GM18951 (cell line): ENCODE results near the gene PPP2R5E.
"Not testable (repeated sequence)": the region's sequence is repeated elsewhere in the genome, so short reads cannot be mapped to it uniquely, and the experiment has no call there.

ENCODE experiments used
- POLR2A ChIP-seq: IDR thresholded peaks from 4 replicates; pipeline ENCODE4 v1.6.1; 2011; ENCODE audit warnings: mild to moderate bottlenecking; ENCODE audit not compliant: insufficient read length, insufficient read depth; ENCODE audit errors: extremely low read depth
- in situ Hi-C: fragments of 300-500 bp; cut with MboI; formaldehyde crosslinking; loops from one replicate; pipeline ENCODE4 v1.12.0; 2022; ENCODE audit warnings: low sequenced_read_pairs, mixed read lengths, inconsistent platforms; ENCODE audit not compliant: unreplicated experiment

The PPP2R5E gene

DNA sequence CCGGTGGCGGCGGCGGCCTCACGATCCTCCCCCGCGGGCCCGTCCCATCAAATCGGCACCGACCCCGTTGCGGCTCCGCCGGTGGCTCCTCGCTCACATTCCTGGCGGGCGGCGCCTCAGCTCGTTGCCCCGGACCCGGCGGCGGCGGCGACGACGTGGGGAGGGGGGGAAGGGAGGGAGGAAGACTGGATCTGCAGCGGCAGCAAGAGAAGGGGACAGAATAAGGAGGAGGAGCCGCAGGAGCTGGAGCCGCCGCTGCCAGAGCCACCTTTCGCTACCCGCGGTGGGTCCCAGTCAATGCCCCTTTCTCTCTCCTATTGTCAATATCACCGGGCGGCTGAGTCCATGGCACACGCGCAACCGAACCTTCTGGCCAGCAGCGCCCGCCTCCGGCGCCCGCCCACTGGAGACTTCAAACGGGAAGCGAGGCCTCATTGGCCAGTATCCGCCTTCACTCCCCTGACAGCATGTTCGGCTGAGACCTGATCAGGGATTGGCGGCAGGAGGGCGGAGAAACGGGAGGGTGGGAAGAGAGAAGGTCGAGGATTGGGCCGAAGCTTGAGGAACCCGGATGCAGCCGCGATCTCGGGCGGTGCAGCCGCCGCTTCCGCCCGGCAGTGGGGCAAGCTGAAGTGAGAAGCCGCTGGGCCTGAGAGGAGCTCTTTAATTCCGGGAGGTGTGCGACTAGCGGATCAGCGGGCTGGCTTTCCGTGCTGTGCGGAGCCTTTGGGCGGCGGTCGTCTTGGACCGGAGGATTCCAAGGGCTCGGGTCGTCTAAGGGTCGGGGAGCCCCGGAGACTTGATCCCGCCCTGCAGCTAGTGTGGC, at the start of gene PPP2R5E:
TSS of gene PPP2R5E (minus strand) at position 378 of the 826 bp plus-strand sequence. CDS start 3,692 bp downstream, outside the sequence.
- peak; percentile 96 for TF ChIP-seq POLR2A
- in situ Hi-C loops: no loop called here

DNA sequence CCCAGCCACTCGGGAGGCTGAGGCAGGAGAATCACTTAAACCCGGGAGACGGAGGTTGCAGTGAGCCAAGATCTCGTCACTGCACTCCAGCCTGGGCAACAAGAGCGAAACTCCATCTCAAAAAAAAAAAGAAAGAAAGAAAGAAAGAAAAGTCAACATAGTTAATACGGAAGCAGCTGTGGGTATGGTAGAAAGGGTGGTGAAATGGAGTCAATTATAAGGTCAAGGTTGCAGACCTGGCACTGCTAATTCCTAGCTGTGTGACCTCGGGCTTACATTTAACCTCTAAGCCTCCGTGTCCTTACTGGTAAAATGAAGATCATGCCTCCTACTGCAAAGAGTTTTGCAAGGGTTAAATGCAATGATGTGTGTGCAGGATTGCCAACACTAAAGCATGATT, 39.9 kb upstream of the PPP2R5E start:
- in situ Hi-C loops: not testable (repeated sequence)

DNA sequence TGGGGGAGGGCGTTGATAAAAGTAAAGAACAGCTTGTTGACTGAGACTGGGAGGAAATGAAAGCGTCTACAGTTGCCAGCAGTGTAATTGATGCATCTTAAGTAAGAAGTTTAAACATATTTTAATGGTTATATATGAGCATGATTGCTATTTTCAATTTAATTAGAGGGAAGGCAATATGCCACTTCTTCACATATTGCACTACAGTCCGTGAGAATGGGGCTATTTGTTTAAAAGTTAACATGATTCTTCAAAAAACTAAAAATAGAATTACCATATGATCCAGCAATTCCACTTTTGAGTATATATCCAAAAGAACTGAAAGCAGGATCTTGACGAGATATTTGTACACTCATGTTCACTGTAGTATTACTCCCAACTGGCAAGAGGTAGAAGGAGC, 38.3 kb upstream of the PPP2R5E start:
- TF ChIP-seq POLR2A: no peak

DNA sequence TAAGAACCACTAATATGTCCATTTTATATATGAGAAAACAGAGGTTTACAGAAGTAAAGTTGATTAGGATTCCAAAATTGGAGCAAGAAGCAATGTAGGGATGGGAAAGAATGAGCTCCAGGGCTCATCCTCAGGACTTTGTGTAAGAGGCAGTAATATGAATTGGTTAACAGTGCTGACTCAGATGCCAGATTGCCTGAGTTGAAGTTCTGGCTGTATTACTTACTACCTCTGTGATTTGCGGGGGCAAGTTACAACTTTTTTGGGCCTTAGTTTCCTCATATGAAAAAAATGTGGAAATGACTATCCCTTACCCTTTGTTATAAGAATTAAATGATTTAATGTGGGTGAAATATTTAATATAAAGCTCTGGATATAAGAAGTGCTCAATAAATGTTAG, 35.1 kb upstream of the PPP2R5E start:
- in situ Hi-C loops: no loop called here
- no peak for TF ChIP-seq POLR2A

More for the DNA sequence above, 38.3 kb upstream of the PPP2R5E start:
- in situ Hi-C loops: no loop called here

DNA sequence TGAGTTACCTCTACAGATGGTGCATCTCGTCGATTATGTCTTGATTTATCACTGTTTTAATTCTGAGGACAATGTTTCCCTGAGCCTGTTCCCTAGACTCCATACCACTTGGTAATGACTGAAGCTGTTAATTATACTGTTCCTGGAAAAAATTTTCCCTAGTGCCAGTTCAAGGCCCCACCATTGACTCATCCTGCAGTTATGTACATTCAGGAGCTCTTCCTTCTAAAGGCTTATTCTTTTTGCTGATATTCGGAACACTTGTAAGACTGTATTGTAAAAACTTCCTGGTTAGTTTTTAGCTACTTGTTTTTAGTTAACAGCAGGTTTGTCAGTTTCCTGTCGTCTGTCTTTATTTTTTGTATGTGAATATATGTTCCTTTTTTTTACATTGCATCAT, 30.4 kb upstream of the PPP2R5E start:
- no peak for TF ChIP-seq POLR2A
- in situ Hi-C loops: no loop called here

DNA sequence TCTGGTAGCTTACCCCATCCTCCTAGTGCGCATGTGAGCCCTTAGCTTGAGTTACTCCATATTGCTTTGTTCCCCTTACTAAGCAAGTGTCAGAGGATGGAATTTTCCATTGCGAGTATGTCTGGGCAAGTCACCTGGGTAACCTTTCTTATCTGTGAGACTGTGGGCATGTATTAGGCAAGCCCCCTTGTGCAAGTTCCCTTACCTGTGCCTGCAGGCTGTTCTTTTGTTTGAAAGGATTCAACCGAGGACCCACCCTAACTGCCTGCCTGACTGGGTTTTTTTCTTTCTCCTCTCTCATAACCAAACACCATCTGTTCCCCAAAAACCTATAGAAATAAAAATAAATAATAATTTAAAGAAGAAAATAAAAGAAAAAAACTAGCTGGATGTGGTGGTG, 22.3 kb upstream of the PPP2R5E start:
- no peak for TF ChIP-seq POLR2A
- in situ Hi-C loops: no loop called here

DNA sequence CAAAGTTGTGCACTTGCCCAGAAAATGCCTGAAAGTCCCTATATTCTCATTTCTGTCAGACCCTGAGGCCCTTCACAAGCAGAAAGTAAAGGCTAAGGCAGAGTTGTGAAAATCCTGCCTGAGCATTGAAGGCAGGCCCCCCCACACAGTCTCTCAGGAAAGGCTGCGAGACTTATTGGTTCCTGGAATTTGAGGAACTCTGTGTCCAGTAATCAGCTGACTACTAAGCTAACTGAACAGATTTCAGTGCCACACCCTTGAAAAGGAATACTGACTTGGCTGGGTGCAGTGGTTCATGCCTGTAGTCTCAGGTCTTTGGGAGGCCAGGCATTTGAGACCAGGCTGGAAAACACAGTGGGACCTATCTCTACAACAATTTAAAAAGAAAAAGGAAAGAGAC, 21.1 kb upstream of the PPP2R5E start:
- in situ Hi-C loops: no loop called here
- TF ChIP-seq POLR2A: no peak

DNA sequence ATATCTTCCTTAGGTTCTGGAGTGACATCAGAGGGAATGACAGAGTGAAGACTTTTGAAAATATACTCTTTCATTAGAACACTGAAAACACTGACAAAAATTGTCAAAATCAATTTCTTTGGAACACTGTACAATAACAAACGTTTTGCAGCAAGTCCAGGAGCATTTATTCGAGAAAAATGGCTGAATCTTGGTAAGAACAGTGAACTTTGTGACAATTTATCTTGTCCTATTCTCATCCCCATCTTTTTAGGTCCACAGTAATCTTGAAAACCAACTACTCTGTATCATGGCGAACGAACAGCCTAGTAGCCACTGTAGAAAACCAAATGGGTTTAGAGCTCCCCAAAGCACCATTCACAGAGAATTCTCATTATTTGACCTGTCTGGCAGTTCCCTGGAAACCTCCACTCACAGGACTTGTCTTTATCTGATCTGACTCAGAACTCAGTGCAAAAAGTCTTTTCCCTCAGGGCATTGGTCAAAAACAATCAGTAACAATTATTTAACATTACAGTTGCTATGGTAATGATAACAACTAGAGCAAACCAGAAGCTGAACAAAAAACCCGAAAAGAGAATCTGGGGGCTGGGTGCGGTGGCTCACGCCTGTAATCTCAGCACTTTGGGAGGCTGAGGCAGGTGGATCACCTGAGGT, 20.3 kb upstream of the PPP2R5E start:
- in situ Hi-C loops: no loop called here
- TF ChIP-seq POLR2A: no peak

DNA sequence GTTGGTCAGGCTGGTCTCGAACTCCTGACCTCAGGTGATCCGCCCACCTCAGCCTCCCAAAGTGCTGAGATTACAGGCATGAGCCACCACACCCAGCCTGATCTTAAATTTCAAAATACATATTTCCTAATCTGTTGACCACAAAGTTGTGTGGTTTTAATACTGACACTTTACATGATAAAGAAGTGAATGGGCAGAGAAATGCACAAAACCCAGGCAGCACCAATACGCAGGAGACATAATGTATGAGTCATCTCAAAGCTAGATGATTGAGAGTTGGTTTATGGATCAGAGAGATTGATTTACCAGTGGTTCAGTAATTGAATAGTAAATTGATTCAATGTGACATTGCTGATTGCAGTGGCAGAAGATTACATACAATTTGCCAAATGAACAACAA, 19.2 kb upstream of the PPP2R5E start:
- no peak for TF ChIP-seq POLR2A
- in situ Hi-C loops: no loop called here

DNA sequence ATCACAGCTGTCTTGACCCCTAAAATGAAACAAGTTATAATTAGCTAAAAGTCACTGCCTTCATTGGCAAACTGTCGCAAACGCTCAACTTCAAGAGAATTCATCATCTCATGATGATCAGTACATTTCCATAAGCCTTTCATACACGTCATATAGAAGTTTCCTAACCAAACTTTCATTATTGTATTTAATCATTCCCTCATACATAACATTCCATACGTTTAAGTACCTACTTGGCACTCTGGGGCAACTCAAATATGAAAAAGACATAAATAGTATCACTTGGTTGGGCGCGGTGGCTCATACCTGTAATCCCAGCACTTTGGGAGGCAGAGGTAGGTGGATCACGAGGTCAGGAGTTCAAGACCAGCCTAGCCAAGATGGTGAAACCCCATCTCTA, 12.4 kb upstream of the PPP2R5E start:
- no peak for TF ChIP-seq POLR2A
- in situ Hi-C loops: no loop called here

DNA sequence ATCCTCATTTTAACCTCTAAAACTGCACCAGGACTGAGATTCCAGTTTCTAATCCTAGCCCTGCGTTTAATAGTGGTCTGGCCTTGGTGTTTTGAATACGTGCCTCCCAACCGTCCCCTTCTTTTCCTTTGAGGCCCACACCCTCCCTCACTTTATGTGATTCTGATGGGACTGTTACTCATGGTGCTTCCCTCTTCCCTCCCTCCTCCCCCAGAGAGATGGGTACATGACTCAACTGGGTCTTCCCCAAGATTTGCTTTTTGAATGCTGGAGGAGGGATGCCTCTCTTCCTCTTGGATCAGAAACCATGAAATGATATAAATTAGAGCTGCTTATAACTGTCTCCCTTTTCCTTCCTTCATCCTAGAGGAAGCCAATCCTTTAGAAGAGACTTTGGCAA, 8.2 kb upstream of the PPP2R5E start:
- TF ChIP-seq POLR2A: no peak
- in situ Hi-C loops: no loop called here

DNA sequence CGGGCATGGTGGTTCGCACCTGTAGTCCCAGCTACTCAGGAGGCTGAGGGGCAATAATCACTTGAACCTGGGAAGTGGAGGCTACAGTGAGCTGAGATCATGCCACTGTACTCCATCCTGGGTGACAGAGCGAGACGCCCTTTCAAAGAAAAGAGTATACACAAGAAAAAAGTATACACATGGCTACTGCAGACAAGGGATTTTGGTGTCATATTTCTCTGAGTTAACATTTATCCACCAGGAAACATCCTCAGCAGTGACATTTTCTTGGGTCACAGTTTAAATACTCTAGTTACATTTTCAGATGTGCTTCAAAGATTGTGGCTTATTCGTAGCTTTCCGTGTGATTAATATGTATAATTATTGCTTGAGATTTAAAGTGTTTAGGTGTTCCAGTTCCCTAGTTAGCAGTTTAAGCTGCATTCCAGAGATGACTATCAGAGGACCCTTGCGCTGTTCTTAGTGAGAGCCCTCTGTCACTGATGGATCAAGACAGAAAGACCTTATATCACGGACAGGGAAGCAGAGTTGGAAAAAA, 4.7 kb upstream of the PPP2R5E start:
- in situ Hi-C loops: no loop called here
- no peak for TF ChIP-seq POLR2A

DNA sequence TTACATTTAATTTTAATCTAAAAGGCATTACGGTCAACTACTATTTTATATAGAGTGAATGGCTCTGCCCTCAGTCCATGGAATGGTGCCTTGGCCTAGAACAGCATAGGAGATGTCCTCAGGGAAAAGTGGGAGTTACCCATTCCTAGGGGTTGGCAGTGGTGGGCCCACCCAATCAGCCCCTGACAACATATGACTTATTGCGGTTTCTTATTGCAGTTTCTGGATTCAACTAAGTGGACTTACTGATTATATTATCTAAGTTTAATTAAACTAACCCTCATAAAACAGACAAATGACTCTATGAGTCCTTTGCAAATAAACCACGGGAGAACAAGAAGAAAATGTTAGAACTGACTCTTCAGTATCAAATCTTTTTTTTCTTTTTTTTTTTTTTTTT, 2.3 kb upstream of the PPP2R5E start:
- no peak for TF ChIP-seq POLR2A

More for the DNA sequence above, 2.3 kb upstream of the PPP2R5E start:
- in situ Hi-C loops: no loop called here
